Hepatocyte (in vitro differentiated cells): ENCODE measurements around the gene PAK5. TPM values are rescaled to one million over a fixed set of nuclear protein-coding genes. Genes with fewer than 3 reads are reported as not detected.

Source experiments
- DNase-seq: peaks from one replicate; pipeline ENCODE4 v3.0.0-alpha.2; 2016; ENCODE audit warnings: low spot score
- H2AFZ ChIP-seq: fragments of 200-600 bp; sonication (generic); 2 replicates; pipeline ENCODE4 v1.6.0; 2016; ENCODE audit warnings: antibody characterized with exemption, mild to moderate bottlenecking
- H3K27ac ChIP-seq: fragments of 200-600 bp; sonication (generic); 2 replicates; pipeline ENCODE4 v1.5.1; 2016; ENCODE audit warnings: mild to moderate bottlenecking
- H3K27me3 ChIP-seq: fragments of 200-600 bp; sonication (generic); 2 replicates; pipeline ENCODE4 v1.6.1; 2016
- H3K36me3 ChIP-seq: fragments of 200-600 bp; sonication (generic); replicated peaks from 2 replicates; pipeline ENCODE4 v1.5.1; 2016; ENCODE audit warnings: low read depth; ENCODE audit not compliant: insufficient read depth
- H3K4me1 ChIP-seq: fragments of 200-600 bp; sonication (generic); 2 replicates; pipeline ENCODE4 v1.5.1; 2016; ENCODE audit warnings: mild to moderate bottlenecking, moderate library complexity; ENCODE audit not compliant: insufficient read depth
- H3K4me2 ChIP-seq: fragments of 200-600 bp; sonication (generic); 2 replicates; pipeline ENCODE4 v1.6.0; 2016
- H3K4me3 ChIP-seq: fragments of 200-600 bp; sonication (generic); 2 replicates; pipeline ENCODE4 v1.5.1; 2016; ENCODE audit warnings: mild to moderate bottlenecking
- H3K79me2 ChIP-seq: fragments of 200-600 bp; sonication (generic); 2 replicates; pipeline ENCODE4 v1.6.0; 2017; ENCODE audit warnings: mild to moderate bottlenecking
- H3K9me2 ChIP-seq: fragments of 200-600 bp; sonication (generic); replicated peaks from 2 replicates; pipeline ENCODE4 v1.6.0; 2017; ENCODE audit warnings: mild to moderate bottlenecking; ENCODE audit not compliant: insufficient read depth
- H3K9me3 ChIP-seq: fragments of 200-600 bp; sonication (generic); 2 replicates; pipeline ENCODE4 v1.5.1; 2016; ENCODE audit warnings: low read depth, mild to moderate bottlenecking
- H4K20me1 ChIP-seq: fragments of 200-600 bp; sonication (generic); 2 replicates; pipeline ENCODE4 v1.6.0; 2016; ENCODE audit warnings: mild to moderate bottlenecking; ENCODE audit not compliant: insufficient read depth, poor library complexity, severe bottlenecking
- CTCF ChIP-seq: fragments of 200-600 bp; sonication (generic); IDR thresholded peaks from 2 replicates; pipeline ENCODE4 v1.5.1; 2016; ENCODE audit warnings: antibody characterized with exemption, mild to moderate bottlenecking; ENCODE audit not compliant: poor library complexity
- EZH2 ChIP-seq: fragments of 200-600 bp; sonication (generic); IDR thresholded peaks from 2 replicates; pipeline ENCODE4 v1.6.1; 2016; ENCODE audit warnings: antibody characterized with exemption, mild to moderate bottlenecking, borderline replicate concordance
- EZH2phosphoT487 ChIP-seq: fragments of 200-600 bp; sonication (generic); IDR thresholded peaks from one replicate; pipeline ENCODE4 v1.6.1; 2018; ENCODE audit warnings: antibody characterized with exemption, mild to moderate bottlenecking, low read depth, moderate library complexity; ENCODE audit not compliant: unreplicated experiment, severe bottlenecking
- WGBS: methylation state at CpG from one replicate; pipeline ENCODE4 v1.1.6; 2016; ENCODE audit warnings: low lambda C conversion rate; ENCODE audit errors: missing lambda C conversion rate; 5-methylcytosine and 5-hydroxymethylcytosine counted together
- polyA plus RNA-seq: library from polyadenylated mRNA; unstranded; fragments of >200 nt; fragmentation: Nextera tagmentation; extraction: Ambion mirVana; gene quantifications from 2 replicates; pipeline ENCODE4 v1.2.1, GENCODE V29; 2016
- total RNA-seq: library from RNA; depleted of rRNA; stranded (reverse); fragments of >200 nt; gene quantifications from 2 replicates; pipeline ENCODE4 v1.2.3, GENCODE V29; 2014

Gene PAK5
- total and polyA plus RNA-seq, 2 experiments from 2014 or later, result 0.56 to 0.97 TPM

GRCh38 chr20:9758752-9759151, 80.1 kb downstream of the PAK5 start:
- WGBS, result 59% methylated on average over 1 of the region's 1 CpG
- Histone ChIP-seq H3K27me3 (no peaks in the 10 kb centered on the region), H4K20me1 (no peaks in the 10 kb centered on the region), H3K9me2 (no peaks in the 10 kb centered on the region), H3K79me2 (no peaks in the 10 kb centered on the region), H3K27ac (no peak overlapping the region), H2AFZ (no peak overlapping the region), H3K36me3 (no peaks in the 10 kb centered on the region), H3K4me1 (no peaks in the 10 kb centered on the region), H3K4me3 (no peak overlapping the region), H3K9me3 (no peaks in the 10 kb centered on the region), H3K4me2 (no peak overlapping the region)
- no peak for DNase-seq
- TF ChIP-seq EZH2, result no peak
- no peak for TF ChIP-seq CTCF
- TF ChIP-seq EZH2phosphoT487, result no peak

- TF ChIP-seq EZH2phosphoT487 (no peak), CTCF (no peak)
- Histone ChIP-seq H3K9me3 (no peaks in the 10 kb centered on the region), H3K9me2 (no peaks in the 10 kb centered on the region), H4K20me1 (no peaks in the 10 kb centered on the region), H3K4me2 (no peak overlapping the region), H3K27ac (no peak overlapping the region), H3K79me2 (no peaks in the 10 kb centered on the region), H3K36me3 (no peaks in the 10 kb centered on the region), H2AFZ (no peak overlapping the region), H3K27me3 (no peaks in the 10 kb centered on the region), H3K4me3 (no peak overlapping the region), H3K4me1 (no peaks in the 10 kb centered on the region)
- peak; percentile 8 for DNase-seq
- 47% methylated on average over 3 of the region's 3 CpGs for WGBS
These were observed 82.2 kb downstream of the PAK5 start for GRCh38 chr20:9756660-9757059.

- H3K4me3 ChIP-seq, result no peak overlapping the region
- no peak for DNase-seq
- no peak overlapping the region for H2AFZ ChIP-seq
- no peak overlapping the region for H3K27ac ChIP-seq
- H3K9me2 ChIP-seq, result no peaks in the 10 kb centered on the region
- H3K4me1 ChIP-seq, result no peaks in the 10 kb centered on the region
- H3K79me2 ChIP-seq, result no peaks in the 10 kb centered on the region
- no peaks in the 10 kb centered on the region for H3K9me3 ChIP-seq
- no peak for TF ChIP-seq CTCF
- TF ChIP-seq EZH2phosphoT487, result no peak
- TF ChIP-seq EZH2, result no peak
- H3K27me3 ChIP-seq, result no peaks in the 10 kb centered on the region
- WGBS, result 67% methylated on average over 1 of the region's 1 CpG
- no peaks in the 10 kb centered on the region for H3K36me3 ChIP-seq
- H3K4me2 ChIP-seq, result no peak overlapping the region
- H4K20me1 ChIP-seq, result no peaks in the 10 kb centered on the region
These were observed 83.6 kb downstream of the PAK5 start for GRCh38 chr20:9755301-9755700.

- Histone ChIP-seq H3K4me1 (no peaks in the 10 kb centered on the region), H3K4me3 (no peak overlapping the region), H3K27me3 (no peaks in the 10 kb centered on the region), H4K20me1 (no peaks in the 10 kb centered on the region), H2AFZ (no peak overlapping the region), H3K36me3 (no peaks in the 10 kb centered on the region), H3K79me2 (no peaks in the 10 kb centered on the region), H3K27ac (no peak overlapping the region), H3K9me3 (no peaks in the 10 kb centered on the region), H3K4me2 (no peak overlapping the region), H3K9me2 (no peaks in the 10 kb centered on the region)
- no peak for TF ChIP-seq EZH2phosphoT487
- DNase-seq, result no peak
These were observed 94.3 kb downstream of the PAK5 start for GRCh38 chr20:9744551-9744950.
